ENCODE results near the gene LCE5A. TPM values are rescaled to one million over a fixed set of nuclear protein-coding genes. Genes with fewer than 3 reads are reported as not detected.
A peak's percentile ranks its signal among the peaks of the same experiment; 100 is the strongest.

Gene LCE5A
- total RNA-seq, 4 donors from 2014 or later: 1.2 TPM; not detected in 3

GRCh38 chr1:152520561-152521090 lies 10.0 kb downstream of the LCE5A start:
- TF ChIP-seq POLR2A (IDR thresholded peaks at IDR 0.05): no peak
- TF ChIP-seq CTCF (IDR thresholded peaks at IDR 0.05): no peak
- Histone ChIP-seq H3K4me1 (peaks cover 3 to 26% (median 5%) of the 10 kb centered on the region in 3 donors), H3K27me3 (peaks cover 0 to 25% (median under 1%) of the 10 kb centered on the region in 4 donors), H3K9me3 (peaks cover 0 to 13% (median 9%) of the 10 kb centered on the region in 3 donors), H3K27ac (peak overlapping the region in 1 of 4 donors; percentile 42), H3K36me3 (no peaks in the 10 kb centered on the region), H3K4me3 (no peak overlapping the region)
- intact Hi-C loops (cut with DNase I): no loop called here
- DNase-seq: no peak
- WGBS, 2 donors: 54 to 61% methylated on average over 4 of the region's 4 CpGs

- intact Hi-C loops (cut with DNase I): no loop called here
- Histone ChIP-seq H3K4me3 (no peak overlapping the region), H3K9me3 (peaks cover 0 to 13% (median 9%) of the 10 kb centered on the region in 3 donors), H3K27ac (peak overlapping the region in 2 of 4 donors; percentile 49 to 53), H3K4me1 (peaks cover 0 to 9% (median 0%) of the 10 kb centered on the region in 3 donors), H3K36me3 (no peaks in the 10 kb centered on the region), H3K27me3 (peaks cover 0 to 11% (median 0%) of the 10 kb centered on the region in 4 donors)
- 24 to 26% methylated on average over 1 of the region's 1 CpG for WGBS, 2 donors
- no peak for DNase-seq
- TF ChIP-seq POLR2A (IDR thresholded peaks at IDR 0.05): no peak
- TF ChIP-seq CTCF (IDR thresholded peaks at IDR 0.05): no peak
These were observed 14.6 kb downstream of the LCE5A start for GRCh38 chr1:152525080-152525641.

DNA sequence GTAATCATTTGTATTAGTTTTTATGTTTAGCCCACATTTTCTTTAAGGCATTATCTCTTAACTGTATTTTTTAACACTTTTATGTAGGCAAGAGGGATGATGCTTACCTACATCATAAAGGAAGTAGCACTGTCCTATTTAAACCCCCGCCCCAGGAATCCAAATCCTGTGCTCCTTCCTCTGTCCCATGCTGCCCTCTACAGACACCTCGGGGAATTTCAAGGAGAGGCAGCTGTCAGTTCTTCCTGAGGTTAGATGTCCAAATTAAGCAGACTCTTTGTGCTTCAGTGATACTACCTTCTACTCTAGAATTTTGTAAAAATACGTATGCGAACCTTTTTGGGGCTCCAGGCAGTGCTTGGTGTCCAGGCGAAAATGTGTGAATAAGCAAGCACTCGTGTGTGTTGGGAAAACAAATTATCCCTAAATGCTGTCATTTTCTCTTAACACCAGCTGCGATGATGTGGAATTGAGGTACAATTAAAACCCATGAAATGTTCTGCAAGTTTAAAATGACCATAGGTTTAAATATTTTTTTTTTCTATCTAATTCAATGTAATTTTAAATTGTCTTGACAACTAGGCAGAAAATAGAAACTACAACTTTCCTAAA lies 22.8 kb downstream of the LCE5A start:
- Histone ChIP-seq H3K4me3 (no peak overlapping the region), H3K27ac (no peak overlapping the region), H3K27me3 (peaks cover 0 to 8% (median 0%) of the 10 kb centered on the region in 4 donors), H3K36me3 (no peaks in the 10 kb centered on the region), H3K9me3 (no peaks in the 10 kb centered on the region), H3K4me1 (no peaks in the 10 kb centered on the region)
- DNase-seq: no peak
- intact Hi-C loops (cut with DNase I): loop anchor here (5.0 kb wide), 1 partner anchor 36 kb away; no protein-coding TSS in a partner anchor
- 21 to 29% methylated on average over 5 to 7 of the region's 7 CpGs for WGBS, 2 donors
- TF ChIP-seq POLR2A (IDR thresholded peaks at IDR 0.05): no peak
- peak; percentile 17 to 85 (median 58) for TF ChIP-seq CTCF (IDR thresholded peaks at IDR 0.05)

DNA sequence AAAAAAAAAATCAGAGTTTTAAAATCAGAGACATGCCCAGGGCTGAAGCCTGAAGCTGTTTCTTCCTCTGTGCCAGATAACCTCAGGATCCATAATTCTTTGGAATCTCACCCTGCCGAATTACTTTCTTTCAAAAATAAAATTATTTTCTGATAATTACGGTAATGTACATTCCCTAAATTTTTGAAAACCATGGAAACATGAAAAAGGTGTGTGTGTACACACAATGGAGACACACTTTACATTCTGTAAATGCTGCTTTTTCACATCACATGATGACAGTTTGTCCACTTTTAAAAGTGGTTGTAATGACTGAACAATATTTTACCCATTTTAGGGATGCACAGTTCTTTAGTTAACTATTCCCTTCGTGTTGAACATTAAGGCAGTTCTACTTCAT lies 25.2 kb downstream of the LCE5A start:
- Histone ChIP-seq H3K4me1 (no peaks in the 10 kb centered on the region), H3K27ac (no peak overlapping the region), H3K27me3 (peaks cover 0 to 9% (median 0%) of the 10 kb centered on the region in 4 donors), H3K4me3 (no peak overlapping the region), H3K36me3 (no peaks in the 10 kb centered on the region), H3K9me3 (no peaks in the 10 kb centered on the region)
- no peak for DNase-seq
- intact Hi-C loops (cut with DNase I): no loop called here
- 64% methylated on average over 3 of the region's 3 CpGs for WGBS, 2 donors
- no peak for TF ChIP-seq POLR2A (IDR thresholded peaks at IDR 0.05)
- TF ChIP-seq CTCF (IDR thresholded peaks at IDR 0.05): no peak

GRCh38 chr1:152537496-152537895 lies 26.9 kb downstream of the LCE5A start:
- WGBS, 2 donors: 10 to 22% methylated on average over 1 to 3 of the region's 4 CpGs
- intact Hi-C loops (cut with DNase I): no loop called here
- peaks cover 0 to 17% (median 0%) of the 10 kb centered on the region in 4 donors for H3K27me3 ChIP-seq
- H3K36me3 ChIP-seq: no peaks in the 10 kb centered on the region
- no peak for TF ChIP-seq CTCF (IDR thresholded peaks at IDR 0.05)
- TF ChIP-seq POLR2A (IDR thresholded peaks at IDR 0.05): no peak
- H3K27ac ChIP-seq: no peak overlapping the region
- no peaks in the 10 kb centered on the region for H3K4me1 ChIP-seq
- H3K9me3 ChIP-seq: no peaks in the 10 kb centered on the region
- H3K4me3 ChIP-seq: no peak overlapping the region
- DNase-seq: no peak

Data from esophagus squamous epithelium (tissue), 5 donors.